A549 (cell line): ENCODE results near the gene TRPM2. TPM values are rescaled to one million over a fixed set of nuclear protein-coding genes. Genes with fewer than 3 reads are reported as not detected.

Experiments
- ATAC-seq, 2 experiments: fragments of 200-7000 bp in 1 of 2; fragments of >200 bp in 1 of 2; cut with Nextera tagmentation in 1 of 2; cut with Tn5 transposase in 1 of 2; 3 replicates each; pipeline versions ENCODE4 v1.8.0 to v1.9.1; 2018 to 2020; ENCODE audit warnings: mild to moderate bottlenecking in 1 of 2, moderate library complexity in 1 of 2
- CTCF ChIA-PET: fragments of 300-600 bp; sonication (Branson Sonifier 250); formaldehyde crosslinking; extraction: SDS; loops from one replicate; lab custom pipeline; 2021; ENCODE audit warnings: antibody characterized with exemption, inconsistent platforms; lab: Yijun Ruan, JAX
- POLR2A ChIA-PET: fragments of 350-600 bp; formaldehyde crosslinking; extraction: SDS; loops from one replicate; lab custom pipeline; 2021; ENCODE audit warnings: antibody characterized with exemption, inconsistent platforms; lab: Yijun Ruan, JAX
- DNase-seq, 2 experiments: peaks; one replicate each; pipeline versions ENCODE4 v3.0.0 to v3.0.0-alpha.2; 2011 to 2016; ENCODE audit warnings: low read depth in 1 of 2, low spot score in 1 of 2
- FAIRE-seq: peaks from 2 replicates; lab custom pipeline; 2011; peaks lifted over from hg19 to GRCh38; lab: Jason Lieb, UNC
- H3K27ac ChIP-seq, 2 experiments: fragments of >200 bp; sonication (Bioruptor Twin); formaldehyde crosslinking; 3 replicates each; pipeline ENCODE4 v1.5.1; 2016 to 2017
- H3K4me1 ChIP-seq: fragments of >200 bp; sonication (Bioruptor Twin); formaldehyde crosslinking; 3 replicates; pipeline ENCODE4 v1.6.1; 2016
- H3K4me2 ChIP-seq: fragments of >200 bp; sonication (Bioruptor Twin); formaldehyde crosslinking; 3 replicates; pipeline ENCODE4 v1.6.1; 2016
- H3K4me3 ChIP-seq: fragments of >200 bp; sonication (Bioruptor Twin); formaldehyde crosslinking; 3 replicates; pipeline ENCODE4 v1.5.1; 2016
- H3K9me3 ChIP-seq: fragments of >200 bp; sonication (Bioruptor Twin); formaldehyde crosslinking; 3 replicates; pipeline ENCODE4 v1.6.1; 2016
- CBX2 ChIP-seq: fragments of 200-600 bp; sonication (generic); IDR thresholded peaks from 2 replicates; pipeline ENCODE4 v1.6.1; 2016; ENCODE audit warnings: low read depth, mild to moderate bottlenecking, borderline replicate concordance
- CHD2 ChIP-seq: fragments of 150-350 bp; IDR thresholded peaks from 2 replicates; pipeline ENCODE4 v1.6.1; 2014; ENCODE audit warnings: low read length; ENCODE audit not compliant: partially characterized antibody
- CTCF ChIP-seq: fragments of >200 bp; sonication (Bioruptor Twin); formaldehyde crosslinking; IDR thresholded peaks from 3 replicates; pipeline ENCODE4 v1.5.1; 2016
- ESRRA ChIP-seq: fragments of 150-350 bp; IDR thresholded peaks from 2 replicates; pipeline ENCODE4 v1.6.1; 2014; ENCODE audit warnings: mild to moderate bottlenecking, low read length, borderline replicate concordance
- HEYL ChIP-seq: fragments of 250-450 bp; sonication (Bioruptor Pico); IDR thresholded peaks from 2 replicates; pipeline ENCODE4 v1.8.0; 2021; ENCODE audit warnings: mild to moderate bottlenecking, moderate library complexity
- KDM1A ChIP-seq: fragments of 200-600 bp; sonication (generic); IDR thresholded peaks from 2 replicates; pipeline ENCODE4 v1.6.1; 2016; ENCODE audit warnings: low read depth, mild to moderate bottlenecking
- KDM5A ChIP-seq: fragments of 200-600 bp; sonication (generic); IDR thresholded peaks from 2 replicates; pipeline ENCODE4 v1.6.1; 2016; ENCODE audit warnings: antibody characterized with exemption, mild to moderate bottlenecking
- MYC ChIP-seq: IDR thresholded peaks from 2 replicates; pipeline ENCODE4 v1.6.1; 2012; ENCODE audit warnings: mild to moderate bottlenecking, inconsistent platforms, low read length, improper control_type of control experiment, borderline replicate concordance
- POLR2AphosphoS2 ChIP-seq: conservative IDR thresholded peaks from 2 replicates; pipeline ENCODE4 v1.6.1; 2012; ENCODE audit warnings: low read length, improper control_type of control experiment, inconsistent platforms
- RAD21 ChIP-seq, 2 experiments: fragments of >200 bp in 1 of 2; sonication (Bioruptor Twin) in 1 of 2; formaldehyde crosslinking in 1 of 2; IDR thresholded peaks in 1 of 2; conservative IDR thresholded peaks in 1 of 2; 2 replicates in 1 of 2; 3 replicates in 1 of 2; pipeline ENCODE4 v1.6.1; 2012 to 2018; ENCODE audit warnings: inconsistent platforms in 1 of 2
- TFCP2L1 ChIP-seq: fragments of 250-450 bp; sonication (Bioruptor Pico); IDR thresholded peaks from 2 replicates; pipeline ENCODE4 v1.5.0; 2021; ENCODE audit warnings: mild to moderate bottlenecking
- WGBS: methylation state at CpG from one replicate; pipeline ENCODE4 v1.1.6; 2017; ENCODE audit errors: missing lambda C conversion rate; 5-methylcytosine and 5-hydroxymethylcytosine counted together
- polyA plus RNA-seq, 4 experiments: library from polyadenylated mRNA; depleted of rRNA in 3 of 4; stranded (reverse); fragments of >200 nt; fragmentation: RNase III in 1 of 4; extraction: RNeasy Plus Mini Kit Qiagen cat#74134 plus additional on column Dnase treatment in 1 of 4; gene quantifications; 2 replicates in 3 of 4; 3 replicates in 1 of 4; pipeline ENCODE4 v1.2.3, GENCODE V29; 2011 to 2017
- TF ChIP-seq, protein P1 (sequence below): IDR thresholded peaks from 2 replicates; pipeline ENCODE4 v1.6.1; 2012
- TF ChIP-seq, protein P2 (sequence below): fragments of 250-450 bp; sonication (Bioruptor Pico); IDR thresholded peaks from 2 replicates; pipeline ENCODE4 v1.5.0; 2021; ENCODE audit warnings: mild to moderate bottlenecking, moderate library complexity, borderline replicate concordance
- TF ChIP-seq, protein P3 (sequence below): fragments of 200-600 bp; sonication (generic); IDR thresholded peaks from 2 replicates; pipeline ENCODE4 v1.6.1; 2016; ENCODE audit warnings: antibody characterized with exemption, mild to moderate bottlenecking, moderate library complexity

Gene TRPM2
- polyA plus RNA-seq, 2 of the 4 experiments (the other 2 are of a cell fraction) = 3.2 to 5.5 TPM

DNA sequence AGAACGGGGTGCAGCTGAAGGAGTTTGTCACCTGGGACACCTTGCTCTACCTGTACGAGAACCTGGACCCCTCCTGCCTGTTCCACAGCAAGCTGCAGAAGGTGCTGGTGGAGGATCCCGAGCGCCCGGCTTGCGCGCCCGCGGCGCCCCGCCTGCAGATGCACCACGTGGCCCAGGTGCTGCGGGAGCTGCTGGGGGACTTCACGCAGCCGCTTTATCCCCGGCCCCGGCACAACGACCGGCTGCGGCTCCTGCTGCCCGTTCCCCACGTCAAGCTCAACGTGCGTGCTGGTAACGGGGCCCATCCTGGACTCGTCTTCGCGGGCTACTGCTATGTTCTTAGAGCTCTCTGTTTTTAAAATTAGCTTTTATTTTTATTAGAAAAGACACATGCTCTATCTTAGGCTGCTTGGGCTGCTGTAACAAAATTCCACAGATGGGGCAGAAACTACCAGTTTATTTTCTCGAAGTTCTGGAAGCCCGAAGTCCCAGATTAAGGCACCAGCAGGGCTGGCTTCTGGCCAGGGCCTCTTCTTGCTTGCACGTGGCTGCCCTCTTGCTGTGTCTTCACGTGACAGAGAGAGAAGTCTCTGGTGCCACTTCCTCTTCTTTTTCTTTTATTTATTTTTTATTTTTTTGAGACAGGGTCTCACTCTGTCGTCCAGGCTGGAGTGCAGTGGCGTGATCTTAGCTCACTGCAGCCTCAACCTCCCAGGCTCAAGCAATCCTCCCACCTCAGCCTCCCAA lies 38.1 kb downstream of the TRPM2 start:
- peaks cover 4% of the 10 kb centered on the region; the same call in 1 of the 3 replicates for H3K9me3 ChIP-seq
- FAIRE-seq (no peak), DNase-seq (no peak)
- no peak overlapping the region for H3K4me2 ChIP-seq
- H3K4me1 ChIP-seq = no peaks in the 10 kb centered on the region
- CTCF ChIA-PET = no interaction called here
- H3K27ac ChIP-seq = no peak overlapping the region
- POLR2A ChIA-PET = no interaction called here
- no peak overlapping the region for H3K4me3 ChIP-seq
- TF ChIP-seq CTCF (no peak), CBX2 (no peak), POLR2AphosphoS2 (no peak), ESRRA (no peak), CHD2 (no peak), KDM5A (no peak), HEYL (CRISPR knock-in tag) (no peak), RAD21 (conservative IDR thresholded peaks at IDR 0.05 in 1 of 2, IDR thresholded peaks at IDR 0.05 in 1 of 2) (no peak), MYC (no peak), TFCP2L1 (no peak)
- TF ChIP-seq, protein P1, sequence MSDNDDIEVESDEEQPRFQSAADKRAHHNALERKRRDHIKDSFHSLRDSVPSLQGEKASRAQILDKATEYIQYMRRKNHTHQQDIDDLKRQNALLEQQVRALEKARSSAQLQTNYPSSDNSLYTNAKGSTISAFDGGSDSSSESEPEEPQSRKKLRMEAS = no peak
- TF ChIP-seq, protein P2, sequence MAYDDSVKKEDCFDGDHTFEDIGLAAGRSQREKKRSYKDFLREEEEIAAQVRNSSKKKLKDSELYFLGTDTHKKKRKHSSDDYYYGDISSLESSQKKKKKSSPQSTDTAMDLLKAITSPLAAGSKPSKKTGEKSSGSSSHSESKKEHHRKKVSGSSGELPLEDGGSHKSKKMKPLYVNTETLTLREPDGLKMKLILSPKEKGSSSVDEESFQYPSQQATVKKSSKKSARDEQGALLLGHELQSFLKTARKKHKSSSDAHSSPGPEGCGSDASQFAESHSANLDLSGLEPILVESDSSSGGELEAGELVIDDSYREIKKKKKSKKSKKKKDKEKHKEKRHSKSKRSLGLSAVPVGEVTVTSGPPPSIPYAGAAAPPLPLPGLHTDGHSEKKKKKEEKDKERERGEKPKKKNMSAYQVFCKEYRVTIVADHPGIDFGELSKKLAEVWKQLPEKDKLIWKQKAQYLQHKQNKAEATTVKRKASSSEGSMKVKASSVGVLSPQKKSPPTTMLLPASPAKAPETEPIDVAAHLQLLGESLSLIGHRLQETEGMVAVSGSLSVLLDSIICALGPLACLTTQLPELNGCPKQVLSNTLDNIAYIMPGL (CRISPR knock-in tag) = no peak
- TF ChIP-seq, all 56 proteins: peak for 0
- 69% methylated on average over 33 of the region's 34 CpGs for WGBS
- no peak for ATAC-seq

DNA sequence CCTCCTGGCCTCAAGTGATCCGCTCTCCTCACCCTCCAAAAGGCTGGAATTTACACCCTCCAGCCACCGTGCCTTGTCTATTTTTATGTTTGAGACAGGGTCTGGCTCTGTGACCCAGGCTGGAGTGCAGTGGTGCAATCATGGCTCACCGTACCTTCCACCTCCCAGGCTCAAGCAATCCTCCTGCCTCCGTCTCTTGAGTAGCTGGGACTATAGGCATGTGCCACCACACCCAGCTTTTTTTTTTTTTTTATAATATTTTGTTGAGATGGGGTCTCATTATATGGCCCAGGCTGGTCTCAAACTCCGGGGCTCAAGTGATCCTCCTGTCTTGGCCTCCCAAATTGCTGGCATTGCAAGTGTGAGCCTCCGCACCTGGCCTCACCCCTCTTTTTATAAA lies 38.8 kb downstream of the TRPM2 start:
- no peaks in the 10 kb centered on the region for H3K9me3 ChIP-seq
- no peak for ATAC-seq
- TF ChIP-seq, protein P3, sequence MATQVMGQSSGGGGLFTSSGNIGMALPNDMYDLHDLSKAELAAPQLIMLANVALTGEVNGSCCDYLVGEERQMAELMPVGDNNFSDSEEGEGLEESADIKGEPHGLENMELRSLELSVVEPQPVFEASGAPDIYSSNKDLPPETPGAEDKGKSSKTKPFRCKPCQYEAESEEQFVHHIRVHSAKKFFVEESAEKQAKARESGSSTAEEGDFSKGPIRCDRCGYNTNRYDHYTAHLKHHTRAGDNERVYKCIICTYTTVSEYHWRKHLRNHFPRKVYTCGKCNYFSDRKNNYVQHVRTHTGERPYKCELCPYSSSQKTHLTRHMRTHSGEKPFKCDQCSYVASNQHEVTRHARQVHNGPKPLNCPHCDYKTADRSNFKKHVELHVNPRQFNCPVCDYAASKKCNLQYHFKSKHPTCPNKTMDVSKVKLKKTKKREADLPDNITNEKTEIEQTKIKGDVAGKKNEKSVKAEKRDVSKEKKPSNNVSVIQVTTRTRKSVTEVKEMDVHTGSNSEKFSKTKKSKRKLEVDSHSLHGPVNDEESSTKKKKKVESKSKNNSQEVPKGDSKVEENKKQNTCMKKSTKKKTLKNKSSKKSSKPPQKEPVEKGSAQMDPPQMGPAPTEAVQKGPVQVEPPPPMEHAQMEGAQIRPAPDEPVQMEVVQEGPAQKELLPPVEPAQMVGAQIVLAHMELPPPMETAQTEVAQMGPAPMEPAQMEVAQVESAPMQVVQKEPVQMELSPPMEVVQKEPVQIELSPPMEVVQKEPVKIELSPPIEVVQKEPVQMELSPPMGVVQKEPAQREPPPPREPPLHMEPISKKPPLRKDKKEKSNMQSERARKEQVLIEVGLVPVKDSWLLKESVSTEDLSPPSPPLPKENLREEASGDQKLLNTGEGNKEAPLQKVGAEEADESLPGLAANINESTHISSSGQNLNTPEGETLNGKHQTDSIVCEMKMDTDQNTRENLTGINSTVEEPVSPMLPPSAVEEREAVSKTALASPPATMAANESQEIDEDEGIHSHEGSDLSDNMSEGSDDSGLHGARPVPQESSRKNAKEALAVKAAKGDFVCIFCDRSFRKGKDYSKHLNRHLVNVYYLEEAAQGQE = no peak
- TF ChIP-seq RAD21 (conservative IDR thresholded peaks at IDR 0.05 in 1 of 2, IDR thresholded peaks at IDR 0.05 in 1 of 2) (no peak), KDM1A (no peak), CBX2 (no peak)
- DNase-seq = no peak
- ChIA-PET POLR2A (no interaction called here), CTCF (no interaction called here)
- no peak overlapping the region for H3K4me2 ChIP-seq
- FAIRE-seq = no peak
- no peak overlapping the region for H3K27ac ChIP-seq
- H3K4me3 ChIP-seq = no peak overlapping the region
- no peaks in the 10 kb centered on the region for H3K4me1 ChIP-seq
- 56% methylated on average over 5 of the region's 6 CpGs for WGBS
